Measurements from ENCODE around the gene GRIK2. TPM values are rescaled to one million over a fixed set of nuclear protein-coding genes. Genes with fewer than 3 reads are reported as not detected.

The GRIK2 gene
- total and polyA plus RNA-seq, 9 donors = 0.12 to 4.1 (median 0.89) TPM; not detected in 1

GRCh38 chr6:101706576-101706975 is 313.1 kb downstream of the GRIK2 start:
- WGBS, 3 donors = 75 to 85% (median 81%) methylated on average over 1 of the region's 1 CpG
- intact Hi-C loops (cut with DNase I) = no loop called here
- Histone ChIP-seq H3K36me3 (no peaks in the 10 kb centered on the region), H3K4me1 (ENCODE audit: insufficient read depth) (no peaks in the 10 kb centered on the region), H3K9me3 (no peaks in the 10 kb centered on the region), H3K27me3 (no peaks in the 10 kb centered on the region), H3K4me3 (no peak overlapping the region), H3K27ac (no peak overlapping the region)
- no peak for TF ChIP-seq EP300 (IDR thresholded peaks at IDR 0.05)
- no peak for TF ChIP-seq CTCF (IDR thresholded peaks at IDR 0.05)
- no peak for TF ChIP-seq POLR2A (IDR thresholded peaks at IDR 0.05)
- no peak for DNase-seq

- no peaks in the 10 kb centered on the region for H3K4me1 ChIP-seq (ENCODE audit: insufficient read depth)
- no peaks in the 10 kb centered on the region for H3K9me3 ChIP-seq
- no peak overlapping the region for H3K4me3 ChIP-seq
- no peaks in the 10 kb centered on the region for H3K36me3 ChIP-seq
- WGBS, 3 donors = 80 to 87% (median 84%) methylated on average over 1 of the region's 1 CpG
- H3K27me3 ChIP-seq = no peaks in the 10 kb centered on the region
- DNase-seq = no peak
- TF ChIP-seq CTCF (IDR thresholded peaks at IDR 0.05) = no peak
- TF ChIP-seq EP300 (IDR thresholded peaks at IDR 0.05) = no peak
- TF ChIP-seq POLR2A (IDR thresholded peaks at IDR 0.05) = no peak
- intact Hi-C loops (cut with DNase I) = no loop called here
- H3K27ac ChIP-seq = no peak overlapping the region
Measured at GRCh38 chr6:101711518-101711917, 318.0 kb downstream of the GRIK2 start.

- H3K9me3 ChIP-seq = no peaks in the 10 kb centered on the region
- 82 to 95% (median 93%) methylated on average over 1 of the region's 1 CpG for WGBS, 3 donors
- intact Hi-C loops (cut with DNase I) = no loop called here
- H3K27me3 ChIP-seq = no peaks in the 10 kb centered on the region
- DNase-seq = no peak
- H3K36me3 ChIP-seq = no peaks in the 10 kb centered on the region
- H3K27ac ChIP-seq = no peak overlapping the region
- TF ChIP-seq POLR2A (IDR thresholded peaks at IDR 0.05) = no peak
- TF ChIP-seq CTCF (IDR thresholded peaks at IDR 0.05) = no peak
- TF ChIP-seq EP300 (IDR thresholded peaks at IDR 0.05) = no peak
- no peaks in the 10 kb centered on the region for H3K4me1 ChIP-seq (ENCODE audit: insufficient read depth)
- H3K4me3 ChIP-seq = no peak overlapping the region
Measured at GRCh38 chr6:101716387-101716786, 322.9 kb downstream of the GRIK2 start.

GRCh38 chr6:101716810-101717209 is 323.3 kb downstream of the GRIK2 start:
- intact Hi-C loops (cut with DNase I) = no loop called here
- DNase-seq = no peak
- Histone ChIP-seq H3K36me3 (no peaks in the 10 kb centered on the region), H3K27ac (no peak overlapping the region), H3K9me3 (no peaks in the 10 kb centered on the region), H3K4me3 (no peak overlapping the region), H3K27me3 (no peaks in the 10 kb centered on the region), H3K4me1 (ENCODE audit: insufficient read depth) (no peaks in the 10 kb centered on the region)
- TF ChIP-seq POLR2A (IDR thresholded peaks at IDR 0.05) (no peak), EP300 (IDR thresholded peaks at IDR 0.05) (no peak), CTCF (IDR thresholded peaks at IDR 0.05) (no peak)

- TF ChIP-seq CTCF (IDR thresholded peaks at IDR 0.05) (no peak), POLR2A (IDR thresholded peaks at IDR 0.05) (no peak), EP300 (IDR thresholded peaks at IDR 0.05) (no peak)
- 84 to 88% (median 88%) methylated on average over 1 of the region's 1 CpG for WGBS, 3 donors
- DNase-seq = no peak
- Histone ChIP-seq H3K27me3 (no peaks in the 10 kb centered on the region), H3K4me3 (no peak overlapping the region), H3K4me1 (ENCODE audit: insufficient read depth) (no peaks in the 10 kb centered on the region), H3K27ac (no peak overlapping the region), H3K36me3 (no peaks in the 10 kb centered on the region), H3K9me3 (no peaks in the 10 kb centered on the region)
- intact Hi-C loops (cut with DNase I) = no loop called here
Measured at GRCh38 chr6:101719521-101719920, 326.0 kb downstream of the GRIK2 start.

Data from ovary (tissue), 9 donors.